Endothelial cell of umbilical vein (primary cell): ENCODE results near the gene GIPR. TPM values are rescaled to one million over a fixed set of nuclear protein-coding genes. Genes with fewer than 3 reads are reported as not detected.

Experiments used
- BruUV-seq: library from RNA; stranded (reverse); fragments of 400-500 nt; replicated peaks from 2 replicates; lab custom pipeline; 2021; lab: Mats Ljungman, UMichigan
- CTCF ChIA-PET: fragments of 300-600, 350-600 bp; sonication (Branson Sonifier 250); formaldehyde crosslinking; loops from one replicate; lab custom pipeline; 2021; ENCODE audit warnings: antibody characterized with exemption, inconsistent platforms; lab: Charles Lee
- POLR2A ChIA-PET: fragments of 300-600, 350-600 bp; sonication (Branson Sonifier 250); formaldehyde crosslinking; loops from one replicate; lab custom pipeline; 2021; ENCODE audit warnings: antibody characterized with exemption, inconsistent platforms; lab: Charles Lee
- DNase-seq: peaks from one replicate; pipeline ENCODE4 v3.0.0-alpha.2; 2011; ENCODE audit warnings: low read depth, low spot score
- FAIRE-seq: peaks from 2 replicates; lab custom pipeline; 2011; peaks lifted over from hg19 to GRCh38; lab: Jason Lieb, UNC
- H2AFZ ChIP-seq: 2 replicates; pipeline ENCODE4 v1.6.0; 2012; ENCODE audit warnings: low read depth, low read length, control low read depth, inconsistent platforms
- H3K27ac ChIP-seq: 2 replicates; pipeline ENCODE4 v1.5.1; 2011; ENCODE audit warnings: low read depth, mild to moderate bottlenecking, control low read depth, low read length, moderate library complexity; ENCODE audit not compliant: insufficient read depth
- H3K27me3 ChIP-seq, 2 experiments: 2 replicates each; pipeline versions ENCODE4 v1.6.0 to v1.6.1; 2011; ENCODE audit warnings: low read length in 2 of 2, mixed read lengths in 1 of 2; ENCODE audit not compliant: control insufficient read depth in 2 of 2, insufficient read depth in 2 of 2
- H3K36me3 ChIP-seq, 2 experiments: 2 replicates in 1 of 2; 3 replicates in 1 of 2; pipeline ENCODE4 v1.5.1; 2011; ENCODE audit warnings: low read length in 2 of 2, mild to moderate bottlenecking in 1 of 2, moderate library complexity in 1 of 2; ENCODE audit not compliant: control insufficient read depth in 2 of 2, insufficient read depth in 2 of 2; ENCODE audit errors: extremely low read depth in 1 of 2
- H3K4me1 ChIP-seq: 3 replicates; pipeline ENCODE4 v1.5.1; 2011; ENCODE audit warnings: mild to moderate bottlenecking, low read length; ENCODE audit not compliant: control insufficient read depth, insufficient read depth; ENCODE audit errors: extremely low read depth
- H3K4me2 ChIP-seq: 2 replicates; pipeline ENCODE4 v1.6.1; 2011; ENCODE audit warnings: low read length, control low read depth, mixed read lengths; ENCODE audit not compliant: insufficient read depth
- H3K4me3 ChIP-seq, 3 experiments: fragments of 200-600 bp in 1 of 3; sonication (generic), shearing (Covaris generic) in 1 of 3; replicated peaks in 1 of 3; 2 replicates each; pipeline ENCODE4 v1.5.1; 2011 to 2016; ENCODE audit warnings: control low read depth in 3 of 3, low read length in 3 of 3, mild to moderate bottlenecking in 2 of 3, inconsistent platforms in 1 of 3, low read depth in 1 of 3, moderate library complexity in 1 of 3; ENCODE audit not compliant: insufficient read depth in 1 of 3
- H3K79me2 ChIP-seq: 2 replicates; pipeline ENCODE4 v1.6.0; 2012; ENCODE audit warnings: low read length, inconsistent platforms; ENCODE audit not compliant: control insufficient read depth, insufficient read depth
- H3K9ac ChIP-seq: replicated peaks from 2 replicates; pipeline ENCODE3; 2011; ENCODE audit warnings: low read length, control low read depth; ENCODE audit not compliant: insufficient read depth; ENCODE audit errors: extremely low read depth
- H3K9me1 ChIP-seq: replicated peaks from 3 replicates; pipeline ENCODE4 v1.6.0; 2011; ENCODE audit warnings: mild to moderate bottlenecking, low read length; ENCODE audit not compliant: control insufficient read depth, insufficient read depth; ENCODE audit errors: extremely low read depth
- H3K9me3 ChIP-seq: replicated peaks from 2 replicates; pipeline ENCODE4 v1.5.1; 2012; ENCODE audit warnings: low read length, inconsistent platforms; ENCODE audit not compliant: control insufficient read depth, insufficient read depth
- H4K20me1 ChIP-seq: replicated peaks from 2 replicates; pipeline ENCODE3; 2011; ENCODE audit warnings: mild to moderate bottlenecking, low read length; ENCODE audit not compliant: control insufficient read depth, insufficient read depth; ENCODE audit errors: extremely low read depth
- EZH2 ChIP-seq: IDR thresholded peaks from 2 replicates; pipeline ENCODE4 v1.6.1; 2012; ENCODE audit warnings: borderline replicate concordance, low read depth, mild to moderate bottlenecking, moderate library complexity, low read length, inconsistent platforms; ENCODE audit not compliant: severe bottlenecking
- FOS ChIP-seq: IDR thresholded peaks from 2 replicates; pipeline ENCODE4 v1.6.1; 2011; ENCODE audit warnings: mild to moderate bottlenecking, low read length, moderate library complexity, borderline replicate concordance; ENCODE audit not compliant: insufficient read depth
- GATA2 ChIP-seq: IDR thresholded peaks from 2 replicates; pipeline ENCODE4 v1.7.0; 2011; ENCODE audit warnings: low read depth, mild to moderate bottlenecking, moderate library complexity, mixed read lengths, low read length; ENCODE audit not compliant: insufficient read length, insufficient read depth
- JUN ChIP-seq: IDR thresholded peaks from 2 replicates; pipeline ENCODE4 v1.6.1; 2011; ENCODE audit warnings: borderline replicate concordance, low read depth; ENCODE audit not compliant: insufficient read length, insufficient read depth
- MYC ChIP-seq: IDR thresholded peaks from one replicate; pipeline ENCODE4 v1.6.1; 2011; ENCODE audit warnings: mild to moderate bottlenecking, low read depth, low read length
- POLR2A ChIP-seq: IDR thresholded peaks from 2 replicates; pipeline ENCODE4 v1.6.1; 2012; ENCODE audit warnings: low read depth, mild to moderate bottlenecking, control low read depth, low read length
- POLR2AphosphoS5 ChIP-seq: IDR thresholded peaks from 2 replicates; pipeline ENCODE4 v1.6.1; 2012; ENCODE audit warnings: low read depth, mild to moderate bottlenecking, control low read depth, low read length, moderate library complexity; ENCODE audit not compliant: insufficient read depth
- dilution Hi-C: fragments of 300-500 bp; cut with MboI; formaldehyde crosslinking; loops from one replicate; pipeline ENCODE4 v1.15.0; 2019; ENCODE audit warnings: low sequenced_read_pairs; ENCODE audit not compliant: extremely low pct_ligation_motif_present
- intact Hi-C: fragments of 100-400 bp; cut with micrococcal nuclease; formaldehyde crosslinking; loops from one replicate; pipeline ENCODE4 v1.10.0; 2022
- polyA plus RNA-seq, 4 experiments: library from polyadenylated mRNA; depleted of rRNA in 3 of 4; stranded (reverse) in 3 of 4; unstranded in 1 of 4; fragments of >200 nt; gene quantifications; 2 replicates each; pipeline versions ENCODE4 v1.2.1 to v1.2.3, GENCODE V29; 2011 to 2012; ENCODE audit warnings: missing spikeins in 1 of 4
- total RNA-seq: library from RNA; stranded (reverse); gene quantifications from 2 replicates; pipeline ENCODE4 v1.2.3, GENCODE V29; 2021
- TF ChIP-seq, protein P1 (sequence below): IDR thresholded peaks from 2 replicates; pipeline ENCODE4 v1.6.1; 2011; ENCODE audit not compliant: insufficient read depth, insufficient read length

The GIPR gene
- total and polyA plus RNA-seq, 2 donors (not counting 3 experiments of a cell fraction or from before 2014, with no cell fraction given) = not detected

DNA sequence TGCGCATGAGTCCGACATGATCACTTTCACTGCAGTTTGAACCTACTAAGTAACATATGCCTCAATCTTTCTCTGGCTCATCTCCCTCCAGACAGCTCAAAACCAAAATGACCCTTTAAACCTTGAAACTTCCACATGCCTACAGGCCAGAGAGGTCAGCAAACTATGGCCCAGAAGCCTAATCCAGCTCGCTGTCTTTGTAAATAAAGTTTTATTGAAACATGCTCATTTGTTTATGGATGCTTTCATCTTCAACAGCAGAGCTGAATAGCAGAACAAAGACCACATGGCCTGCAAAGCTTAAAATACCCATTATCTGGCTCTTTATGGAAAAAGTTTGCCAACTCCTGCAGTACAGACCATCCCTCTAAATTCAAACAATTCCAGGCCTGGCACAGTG, 47.1 kb downstream of the GIPR start:
- Histone ChIP-seq H2AFZ (no peak overlapping the region), H3K9me1 (no peaks in the 10 kb centered on the region), H3K9me3 (no peaks in the 10 kb centered on the region), H3K27me3 (no peaks in the 10 kb centered on the region), H3K4me1 (peaks cover 14% of the 10 kb centered on the region), H3K4me2 (no peak overlapping the region), H4K20me1 (no peaks in the 10 kb centered on the region), H3K79me2 (peaks cover 28% of the 10 kb centered on the region), H3K27ac (no peak overlapping the region), H3K4me3 (no peak overlapping the region), H3K9ac (no peak overlapping the region), H3K36me3 (peaks cover 0 to 13% of the 10 kb centered on the region in 2 experiments)
- BruUV-seq = no TSS peak
- TF ChIP-seq, protein P1, sequence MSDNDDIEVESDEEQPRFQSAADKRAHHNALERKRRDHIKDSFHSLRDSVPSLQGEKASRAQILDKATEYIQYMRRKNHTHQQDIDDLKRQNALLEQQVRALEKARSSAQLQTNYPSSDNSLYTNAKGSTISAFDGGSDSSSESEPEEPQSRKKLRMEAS = no peak
- no peak for TF ChIP-seq MYC
- TF ChIP-seq FOS = no peak
- TF ChIP-seq POLR2A = no peak
- no peak for TF ChIP-seq GATA2
- no peak for TF ChIP-seq EZH2
- TF ChIP-seq JUN = no peak
- TF ChIP-seq POLR2AphosphoS5 = no peak
- ChIA-PET CTCF (interaction anchor here (1.6 to 3.7 kb wide), 2 partner anchors 22 to 53 kb away, joined by 11 to 51 read pairs; partner anchors contain the start of genes QPCTL and SIX5), POLR2A (interaction anchor here (0.7 kb wide), 1 partner anchor 623 kb away, joined by 4 read pairs; no protein-coding TSS in a partner anchor)
- no peak for FAIRE-seq
- dilution Hi-C loops = no loop called here
- DNase-seq = no peak
- intact Hi-C loops = no loop called here
